Activated naive CD4-positive, alpha-beta T cell treated with anti-CD3 and anti-CD28 coated beads, Interleukin-2, amount 50 U/mL, for 72 hours (primary cell): ENCODE measurements around the gene CPNE2. TPM values are rescaled to one million over a fixed set of nuclear protein-coding genes. Genes with fewer than 3 reads are reported as not detected.
A peak's percentile ranks its signal among the peaks of the same experiment; 100 is the strongest.
"Not testable (repeated sequence)": the region's sequence is repeated elsewhere in the genome, so short reads cannot be mapped to it uniquely, and the experiment has no call there.

Experiments used
- ATAC-seq, 2 donors: fragments of 150-1000 bp; cut with Tn5 transposase; 2 replicates each; pipeline ENCODE4 v1.10.0; 2021; ENCODE audit warnings: mild to moderate bottlenecking in 2 of 2, moderate library complexity in 2 of 2
- DNase-seq, 2 donors: peaks; one replicate each; pipeline ENCODE4 v3.0.0; 2021 to 2022; ENCODE audit warnings: low spot score in 2 of 2
- H3K27ac Mint-ChIP-seq, 2 donors: one replicate each; pipeline ENCODE4 v1.8.0; 2022; ENCODE audit warnings: mild to moderate bottlenecking in 2 of 2, mixed read lengths in 2 of 2
- H3K36me3 Mint-ChIP-seq, 2 donors: one replicate each; pipeline ENCODE4 v1.8.0; 2022; ENCODE audit warnings: mixed read lengths in 2 of 2
- H3K9me3 Mint-ChIP-seq, 2 donors: one replicate each; pipeline ENCODE4 v1.8.0; 2022; ENCODE audit warnings: mixed read lengths in 2 of 2
- total RNA-seq, 2 donors: library from RNA; stranded (reverse); gene quantifications; one replicate each; pipeline ENCODE4 v1.2.3, GENCODE V29; 2022

CPNE2 gene
- total RNA-seq, 2 donors from 2014 or later: 5.1 to 11.5 TPM

- no peaks in the 10 kb centered on the region for H3K9me3 Mint-ChIP-seq
- peaks cover 9 to 12% of the 10 kb centered on the region in 2 donors for H3K36me3 Mint-ChIP-seq
- ATAC-seq (no peak), DNase-seq (no peak)
- no peak overlapping the region for H3K27ac Mint-ChIP-seq
Observed at GRCh38 chr16:57062329-57062728, 30.1 kb upstream of the CPNE2 start.

GRCh38 chr16:57063189-57063588 lies 29.2 kb upstream of the CPNE2 start:
- H3K36me3 Mint-ChIP-seq, DNase-seq, H3K9me3 Mint-ChIP-seq, ATAC-seq: not testable (repeated sequence)
- H3K27ac Mint-ChIP-seq: peak overlapping the region in 1 of 2 donors; percentile 22

- ATAC-seq (no peak), DNase-seq (no peak)
- no peaks in the 10 kb centered on the region for H3K9me3 Mint-ChIP-seq
- peak overlapping the region; percentile 52 to 74 for H3K27ac Mint-ChIP-seq
- H3K36me3 Mint-ChIP-seq: peaks cover 10 to 15% of the 10 kb centered on the region in 2 donors
Observed at GRCh38 chr16:57064995-57065394, 27.4 kb upstream of the CPNE2 start.

GRCh38 chr16:57066625-57067024 lies 25.8 kb upstream of the CPNE2 start:
- H3K9me3 Mint-ChIP-seq: no peaks in the 10 kb centered on the region
- no peak for DNase-seq
- H3K36me3 Mint-ChIP-seq: peaks cover 6 to 16% of the 10 kb centered on the region in 2 donors
- peak overlapping the region; percentile 52 to 81 for H3K27ac Mint-ChIP-seq
- peak in 1 of 2 donors; percentile 25 for ATAC-seq

GRCh38 chr16:57067347-57067746 lies 25.0 kb upstream of the CPNE2 start:
- peaks cover 6 to 22% of the 10 kb centered on the region in 2 donors for H3K36me3 Mint-ChIP-seq
- ATAC-seq (no peak), DNase-seq (no peak)
- H3K27ac Mint-ChIP-seq: peak overlapping the region; percentile 52 to 89
- H3K9me3 Mint-ChIP-seq: no peaks in the 10 kb centered on the region

- H3K36me3 Mint-ChIP-seq: peaks cover 11 to 19% of the 10 kb centered on the region in 2 donors
- peak overlapping the region; percentile 8 to 52 for H3K27ac Mint-ChIP-seq
- ATAC-seq: no peak
- no peak for DNase-seq
- H3K9me3 Mint-ChIP-seq: no peaks in the 10 kb centered on the region
Observed at GRCh38 chr16:57069053-57069452, 23.3 kb upstream of the CPNE2 start.

GRCh38 chr16:57069635-57070370 lies 22.6 kb upstream of the CPNE2 start:
- peak overlapping the region; percentile 81 to 85 for H3K27ac Mint-ChIP-seq
- ATAC-seq: peak in 1 of 2 donors; percentile 53
- no peaks in the 10 kb centered on the region for H3K9me3 Mint-ChIP-seq
- no peak for DNase-seq
- peaks cover 12 to 19% of the 10 kb centered on the region in 2 donors for H3K36me3 Mint-ChIP-seq

GRCh38 chr16:57070424-57070823 lies 22.0 kb upstream of the CPNE2 start:
- peak overlapping the region; percentile 81 to 85 for H3K27ac Mint-ChIP-seq
- ATAC-seq: peak in 1 of 2 donors; percentile 20
- DNase-seq: no peak
- peaks cover 12 to 19% of the 10 kb centered on the region in 2 donors for H3K36me3 Mint-ChIP-seq
- no peaks in the 10 kb centered on the region for H3K9me3 Mint-ChIP-seq

GRCh38 chr16:57071081-57071732 lies 21.2 kb upstream of the CPNE2 start:
- not testable (repeated sequence) for H3K9me3 Mint-ChIP-seq, ATAC-seq, DNase-seq
- Mint-ChIP-seq H3K27ac (peak overlapping the region in 1 of 2 donors; percentile 85), H3K36me3 (peaks cover 12 to 19% of the 10 kb centered on the region in 2 donors)

GRCh38 chr16:57071831-57072582 lies 20.4 kb upstream of the CPNE2 start:
- Mint-ChIP-seq H3K27ac (peak overlapping the region; percentile 85 to 94), H3K9me3 (no peaks in the 10 kb centered on the region), H3K36me3 (peaks cover 12 to 19% of the 10 kb centered on the region in 2 donors)
- ATAC-seq (peak; percentile 54 to 71), DNase-seq (no peak)

- Mint-ChIP-seq H3K36me3 (peaks cover 12 to 19% of the 10 kb centered on the region in 2 donors), H3K27ac (peak overlapping the region; percentile 85 to 94), H3K9me3 (no peaks in the 10 kb centered on the region)
- DNase-seq (no peak), ATAC-seq (no peak)
Observed at GRCh38 chr16:57072616-57073275, 19.6 kb upstream of the CPNE2 start.

- no peaks in the 10 kb centered on the region for H3K9me3 Mint-ChIP-seq
- DNase-seq: no peak
- H3K27ac Mint-ChIP-seq: no peak overlapping the region
- H3K36me3 Mint-ChIP-seq: peaks cover 5 to 6% of the 10 kb centered on the region in 2 donors
- no peak for ATAC-seq
Observed at GRCh38 chr16:57077714-57078113, 14.7 kb upstream of the CPNE2 start.

GRCh38 chr16:57081744-57082143 lies 10.6 kb upstream of the CPNE2 start:
- H3K27ac Mint-ChIP-seq: peak overlapping the region; percentile 48 to 60
- ATAC-seq: no peak
- no peak for DNase-seq
- peaks cover 5 to 6% of the 10 kb centered on the region in 2 donors for H3K36me3 Mint-ChIP-seq
- no peaks in the 10 kb centered on the region for H3K9me3 Mint-ChIP-seq

GRCh38 chr16:57082664-57083063 lies 9.7 kb upstream of the CPNE2 start:
- Mint-ChIP-seq H3K36me3 (peaks cover 5 to 6% of the 10 kb centered on the region in 2 donors), H3K9me3 (no peaks in the 10 kb centered on the region), H3K27ac (peak overlapping the region in 1 of 2 donors; percentile 48)
- DNase-seq (no peak), ATAC-seq (no peak)

GRCh38 chr16:57083485-57084126 lies 8.8 kb upstream of the CPNE2 start:
- Mint-ChIP-seq H3K9me3 (no peaks in the 10 kb centered on the region), H3K36me3 (peaks cover 5 to 6% of the 10 kb centered on the region in 2 donors), H3K27ac (peak overlapping the region; percentile 12 to 82)
- DNase-seq: no peak
- peak in 1 of 2 donors; percentile 11 for ATAC-seq

- Mint-ChIP-seq H3K36me3 (peaks cover 5 to 6% of the 10 kb centered on the region in 2 donors), H3K27ac (peak overlapping the region; percentile 12 to 82), H3K9me3 (no peaks in the 10 kb centered on the region)
- DNase-seq: peak; percentile 75 to 80
- peak; percentile 71 to 82 for ATAC-seq
Observed at GRCh38 chr16:57084257-57084770, 8.1 kb upstream of the CPNE2 start.
